ENCODE data around the gene CRTC2. TPM values are rescaled to one million over a fixed set of nuclear protein-coding genes. Genes with fewer than 3 reads are reported as not detected.
"Not testable (repeated sequence)": the region's sequence is repeated elsewhere in the genome, so short reads cannot be mapped to it uniquely, and the experiment has no call there.

Gene CRTC2
- polyA plus RNA-seq, 6 donors from 2014 or later, result 24.6 to 59.8 (median 35.8) TPM

- Mint-ChIP-seq H3K4me1 (peaks cover 23 to 33% (median 26%) of the 10 kb centered on the region in 3 donors), H3K9me3 (no peaks in the 10 kb centered on the region), H3K36me3 (no peaks in the 10 kb centered on the region), H3K4me3 (peak overlapping the region in 2 of 8 donors; percentile 25 to 72), H3K27me3 (no peaks in the 10 kb centered on the region), H3K27ac (peak overlapping the region in 3 of 6 donors; percentile 19 to 86 (median 53))
- DNase-seq, result no peak
- ATAC-seq (ENCODE audit: low read depth in 2 of 2), result peak in 1 of 2 donors; percentile 24
Observed at GRCh38 chr1:153984123-153984894, 25.9 kb upstream of the CRTC2 start.

- Mint-ChIP-seq H3K27ac (peak overlapping the region in 1 of 6 donors; percentile 41), H3K4me1 (peaks cover 25 to 35% (median 30%) of the 10 kb centered on the region in 3 donors)
- H3K4me3 Mint-ChIP-seq; H3K36me3 Mint-ChIP-seq; DNase-seq; H3K9me3 Mint-ChIP-seq; ATAC-seq (ENCODE audit: low read depth in 2 of 2); H3K27me3 Mint-ChIP-seq: not testable (repeated sequence)
Observed at GRCh38 chr1:153981735-153982134, 23.3 kb upstream of the CRTC2 start.

- not testable (repeated sequence) for H3K27ac Mint-ChIP-seq; H3K9me3 Mint-ChIP-seq; DNase-seq; H3K36me3 Mint-ChIP-seq; ATAC-seq (ENCODE audit: low read depth in 2 of 2); H3K27me3 Mint-ChIP-seq
- peak overlapping the region in 6 of 8 donors; percentile 25 to 98 (median 80) for H3K4me3 Mint-ChIP-seq
- H3K4me1 Mint-ChIP-seq, result peaks cover 19 to 34% (median 25%) of the 10 kb centered on the region in 3 donors
Observed at GRCh38 chr1:153979091-153979490, 20.7 kb upstream of the CRTC2 start.

GRCh38 chr1:153978274-153978909, 20.0 kb upstream of the CRTC2 start:
- peaks cover 21 to 34% (median 30%) of the 10 kb centered on the region in 3 donors for H3K4me1 Mint-ChIP-seq

GRCh38 chr1:153977250-153978240, 19.1 kb upstream of the CRTC2 start, which contains the start of gene JTB:
JTB (minus strand) TSS chr1:153977674; CDS start chr1:153977252, 422 bp downstream.
- ATAC-seq (ENCODE audit: low read depth in 2 of 2) (peak; percentile 98), DNase-seq (peak; percentile 76)
- peak within 1 kb of the TSS; percentile 91 to 99 (median 97) for H3K4me3 Mint-ChIP-seq
- peaks cover 23 to 39% (median 36%) of the 10 kb centered on the region in 3 donors for H3K4me1 Mint-ChIP-seq
- H3K27me3 Mint-ChIP-seq, result no peaks in the 10 kb centered on the region
- peaks cover 4 to 7% of the 10 kb centered on the region in 2 donors for H3K36me3 Mint-ChIP-seq
- no peaks in the 10 kb centered on the region for H3K9me3 Mint-ChIP-seq
- peak within 1 kb of the TSS; percentile 90 to 96 (median 92) for H3K27ac Mint-ChIP-seq

More at GRCh38 chr1:153978274-153978909, 20.0 kb upstream of the CRTC2 start:
- DNase-seq, result no peak
- Mint-ChIP-seq H3K9me3 (no peaks in the 10 kb centered on the region), H3K36me3 (peaks cover 4 to 7% of the 10 kb centered on the region in 2 donors), H3K27ac (peak overlapping the region in 5 of 6 donors; percentile 90 to 95 (median 91)), H3K4me3 (peak overlapping the region; percentile 91 to 99 (median 97)), H3K27me3 (no peaks in the 10 kb centered on the region)
- no peak for ATAC-seq (ENCODE audit: low read depth in 2 of 2)

GRCh38 chr1:153976819-153977249, 18.4 kb upstream of the CRTC2 start:
- Mint-ChIP-seq H3K9me3 (no peaks in the 10 kb centered on the region), H3K36me3 (peaks cover 4 to 7% of the 10 kb centered on the region in 2 donors), H3K4me1 (peaks cover 23 to 43% (median 36%) of the 10 kb centered on the region in 3 donors), H3K4me3 (peak overlapping the region; percentile 91 to 99 (median 97)), H3K27me3 (no peaks in the 10 kb centered on the region), H3K27ac (peak overlapping the region; percentile 88 to 96 (median 92))
- DNase-seq, result no peak
- ATAC-seq (ENCODE audit: low read depth in 2 of 2), result no peak

GRCh38 chr1:153973525-153973924, 15.1 kb upstream of the CRTC2 start:
- Mint-ChIP-seq H3K36me3 (peaks cover 4 to 7% of the 10 kb centered on the region in 2 donors), H3K27ac (peak overlapping the region in 3 of 6 donors; percentile 51 to 94 (median 52)), H3K4me3 (peak overlapping the region in 1 of 8 donors; percentile 79), H3K9me3 (no peaks in the 10 kb centered on the region), H3K27me3 (no peaks in the 10 kb centered on the region), H3K4me1 (peaks cover 30 to 51% (median 50%) of the 10 kb centered on the region in 3 donors)
- no peak for ATAC-seq (ENCODE audit: low read depth in 2 of 2)
- no peak for DNase-seq

GRCh38 chr1:153973071-153973470, 14.7 kb upstream of the CRTC2 start:
- H3K4me3 Mint-ChIP-seq, result peak overlapping the region in 2 of 8 donors; percentile 30 to 79

GRCh38 chr1:153970346-153970745, 11.9 kb upstream of the CRTC2 start:
- no peaks in the 10 kb centered on the region for H3K9me3 Mint-ChIP-seq
- ATAC-seq (ENCODE audit: low read depth in 2 of 2) (no peak), DNase-seq (no peak)
- peaks cover 33 to 60% (median 53%) of the 10 kb centered on the region in 3 donors for H3K4me1 Mint-ChIP-seq
- peak overlapping the region in 2 of 8 donors; percentile 34 to 46 for H3K4me3 Mint-ChIP-seq
- no peaks in the 10 kb centered on the region for H3K27me3 Mint-ChIP-seq
- peak overlapping the region in 1 of 6 donors; percentile 15 for H3K27ac Mint-ChIP-seq
- peaks cover under 1 to 4% of the 10 kb centered on the region in 2 donors for H3K36me3 Mint-ChIP-seq

More at GRCh38 chr1:153973071-153973470, 14.7 kb upstream of the CRTC2 start:
- no peaks in the 10 kb centered on the region for H3K9me3 Mint-ChIP-seq
- peaks cover 4 to 7% of the 10 kb centered on the region in 2 donors for H3K36me3 Mint-ChIP-seq
- peak overlapping the region in 4 of 6 donors; percentile 12 to 83 (median 61) for H3K27ac Mint-ChIP-seq
- H3K27me3 Mint-ChIP-seq, result no peaks in the 10 kb centered on the region
- H3K4me1 Mint-ChIP-seq, result peaks cover 33 to 54% (median 51%) of the 10 kb centered on the region in 3 donors
- DNase-seq (no peak), ATAC-seq (ENCODE audit: low read depth in 2 of 2) (no peak)

GRCh38 chr1:153968972-153969371, 10.6 kb upstream of the CRTC2 start:
- H3K27ac Mint-ChIP-seq, result peak overlapping the region in 4 of 6 donors; percentile 37 to 97 (median 90)
- no peak for ATAC-seq (ENCODE audit: low read depth in 2 of 2)
- no peak for DNase-seq
- H3K4me3 Mint-ChIP-seq, result peak overlapping the region; percentile 36 to 100 (median 98)
- no peaks in the 10 kb centered on the region for H3K9me3 Mint-ChIP-seq
- no peaks in the 10 kb centered on the region for H3K27me3 Mint-ChIP-seq
- no peaks in the 10 kb centered on the region for H3K36me3 Mint-ChIP-seq
- H3K4me1 Mint-ChIP-seq, result peaks cover 34 to 66% (median 59%) of the 10 kb centered on the region in 3 donors

- no peaks in the 10 kb centered on the region for H3K9me3 Mint-ChIP-seq
- DNase-seq (no peak), ATAC-seq (ENCODE audit: low read depth in 2 of 2) (no peak)
- H3K36me3 Mint-ChIP-seq, result no peaks in the 10 kb centered on the region
- peaks cover 37 to 66% (median 64%) of the 10 kb centered on the region in 3 donors for H3K4me1 Mint-ChIP-seq
- peak overlapping the region; percentile 92 to 100 (median 98) for H3K4me3 Mint-ChIP-seq
- H3K27ac Mint-ChIP-seq, result peak overlapping the region in 4 of 6 donors; percentile 29 to 100 (median 96)
- no peaks in the 10 kb centered on the region for H3K27me3 Mint-ChIP-seq
Observed at GRCh38 chr1:153968408-153968807, 10.0 kb upstream of the CRTC2 start.

GRCh38 chr1:153968000-153968363, 9.6 kb upstream of the CRTC2 start:
- no peaks in the 10 kb centered on the region for H3K36me3 Mint-ChIP-seq
- H3K4me3 Mint-ChIP-seq, result peak overlapping the region; percentile 92 to 100 (median 98)
- H3K9me3 Mint-ChIP-seq, result no peaks in the 10 kb centered on the region
- DNase-seq (no peak), ATAC-seq (ENCODE audit: low read depth in 2 of 2) (no peak)
- H3K4me1 Mint-ChIP-seq, result peaks cover 36 to 66% (median 64%) of the 10 kb centered on the region in 3 donors
- no peaks in the 10 kb centered on the region for H3K27me3 Mint-ChIP-seq
- H3K27ac Mint-ChIP-seq, result peak overlapping the region; percentile 94 to 100 (median 98)

Data from naive B cell (primary cell).